ENCODE measurements around the gene CD69.

- TF ChIP-seq CTCF (IDR thresholded peaks at IDR 0.05) (no peak), POLR2A (IDR thresholded peaks at IDR 0.05) (no peak)
Observed at GRCh38 chr12:9718968-9719367, 41.7 kb downstream of the CD69 start.
